ENCODE data around the gene DUS3L. TPM values are rescaled to one million over a fixed set of nuclear protein-coding genes. Genes with fewer than 3 reads are reported as not detected.
"Not testable (repeated sequence)": the region's sequence is repeated elsewhere in the genome, so short reads cannot be mapped to it uniquely, and the experiment has no call there.

DUS3L gene
- total and polyA plus RNA-seq, 2 of the 8 experiments (the other 6 are each of a cell fraction or from before 2014, with no cell fraction given), result 37.6 to 39.1 TPM

- TF ChIP-seq KDM4A (IDR thresholded peaks at IDR 0.05; ENCODE audit: low read depth, low read length, severe bottlenecking), result no peak
- TF ChIP-seq JUND (IDR thresholded peaks at IDR 0.05; ENCODE audit: low read length), result no peak
- no peak for TF ChIP-seq GABPA (IDR thresholded peaks at IDR 0.05; ENCODE audit: borderline replicate concordance, insufficient read depth, low read length)
These were observed 41.5 kb downstream of the DUS3L start (continued) for GRCh38 chr19:5749505-5749904.

- H3K27ac ChIP-seq (ENCODE audit: low read depth, low read length); H3K4ac ChIP-seq (replicated peaks; ENCODE audit: insufficient read length, low read depth, low read length); H3K4me3 ChIP-seq (ENCODE audit: extremely low read depth in 1 of 4, insufficient read depth in 2 of 4, low read depth in 3 of 4, low read length in 4 of 4); H3K14ac ChIP-seq (ENCODE audit: insufficient read length); H3K23me2 ChIP-seq (ENCODE audit: low read depth, low read length); H3K4me1 ChIP-seq (replicated peaks in 1 of 4; ENCODE audit: control insufficient read depth in 3 of 4, insufficient read depth in 4 of 4, low read length in 3 of 4); H4K8ac ChIP-seq (ENCODE audit: extremely low read depth, insufficient read depth, low read length); H3K23ac ChIP-seq (ENCODE audit: insufficient read length); H3K56ac ChIP-seq (replicated peaks; ENCODE audit: insufficient read length, low read depth, low read length); H2AFZ ChIP-seq (ENCODE audit: low read length); FAIRE-seq; H3K9ac ChIP-seq (replicated peaks in 1 of 4; ENCODE audit: extremely low read depth in 1 of 4, low read depth in 3 of 4, low read length in 3 of 4); H3K27me3 ChIP-seq (replicated peaks in 1 of 4; ENCODE audit: control insufficient read depth in 3 of 4, extremely low read depth in 1 of 4, insufficient read depth in 3 of 4, low read length in 3 of 4); H3K4me2 ChIP-seq (ENCODE audit: insufficient read depth in 1 of 2, low read depth in 2 of 2, low read length in 2 of 2); H4K5ac ChIP-seq (ENCODE audit: insufficient read length, low read depth, low read length); H3K9me3 ChIP-seq (ENCODE audit: insufficient read depth in 2 of 2, low read depth in 1 of 2, low read length in 1 of 2); H2BK5ac ChIP-seq (ENCODE audit: low read depth, low read length); H4K20me1 ChIP-seq (replicated peaks in 1 of 2; ENCODE audit: control insufficient read depth in 1 of 2, insufficient read depth in 2 of 2, low read length in 2 of 2); H2AK5ac ChIP-seq (ENCODE audit: low read depth, low read length); DNase-seq (ENCODE audit: low read depth in 1 of 2, low spot score in 2 of 2); H3K18ac ChIP-seq (ENCODE audit: extremely low read depth, low read length); H3K79me1 ChIP-seq (ENCODE audit: low read depth, low read length); H2BK120ac ChIP-seq (replicated peaks; ENCODE audit: low read depth, low read length); H3K36me3 ChIP-seq (ENCODE audit: control insufficient read depth in 2 of 4, insufficient read depth in 4 of 4, low read length in 3 of 4); H2BK15ac ChIP-seq (ENCODE audit: low read length); H2BK12ac ChIP-seq (ENCODE audit: low read depth, low read length); H3K79me2 ChIP-seq (ENCODE audit: control insufficient read depth in 1 of 2, insufficient read depth in 2 of 2, low read length in 2 of 2); H4K91ac ChIP-seq (replicated peaks; ENCODE audit: insufficient read length, low read length); H2BK20ac ChIP-seq (ENCODE audit: low read length): not testable (repeated sequence)
- CTCF ChIA-PET (ENCODE audit: partially characterized antibody), result interaction anchor here (0.5 to 0.7 kb wide), 3 partner anchors 17 to 485 kb away, joined by 3 read pairs; no protein-coding TSS in a partner anchor
- WGBS, 2 experiments (ENCODE audit: extremely low coverage in 1 of 2, insufficient coverage in 1 of 2, insufficient read length in 1 of 2, insufficient replicate concordance in 2 of 2, low coverage in 1 of 2, low lambda C conversion rate in 2 of 2, missing lambda C conversion rate in 1 of 2), result 86% methylated on average over 6 of the region's 6 CpGs; no CpG with 5 or more reads in 1 of the 2 experiments
- POLR2A ChIA-PET (ENCODE audit: partially characterized antibody), result interaction anchor here (0.9 to 1.6 kb wide), 3 partner anchors 29 to 79 kb away, joined by 3 to 5 read pairs (median 3); partner anchors contain the start of genes CATSPERD and LONP1
These were observed 42.0 kb downstream of the DUS3L start for GRCh38 chr19:5748920-5749319.
